ENCODE measurements around the gene LRCH3.

Gene LRCH3

DNA sequence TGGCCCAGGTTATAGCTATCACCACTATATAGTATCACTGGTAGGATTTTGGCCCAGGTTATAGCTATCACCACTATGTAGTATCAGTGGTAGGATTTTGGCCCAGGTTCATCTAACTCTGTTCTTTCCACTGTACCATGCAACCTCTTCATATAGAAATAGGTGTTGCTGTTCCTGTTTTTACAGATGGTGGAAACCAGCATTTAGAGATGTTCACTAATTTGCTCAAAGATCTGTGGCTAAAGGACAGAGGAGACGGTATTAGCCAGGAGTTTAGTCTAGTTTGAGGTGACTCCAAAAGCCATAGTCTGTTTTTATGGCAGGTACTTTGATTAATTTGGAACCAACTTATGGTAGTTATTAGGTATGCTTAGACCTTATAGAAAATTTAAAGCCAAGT, 3.1 kb downstream of the LRCH3 start:
- no peak overlapping the region for H3K9ac ChIP-seq (ENCODE audit: low read depth, low read length)
- no peaks in the 10 kb centered on the region for H3K9me3 ChIP-seq (replicated peaks; ENCODE audit: low read length)
- peaks cover 38% of the 10 kb centered on the region for H3K4me1 ChIP-seq (ENCODE audit: control insufficient read depth, insufficient read depth, low read length)

DNA sequence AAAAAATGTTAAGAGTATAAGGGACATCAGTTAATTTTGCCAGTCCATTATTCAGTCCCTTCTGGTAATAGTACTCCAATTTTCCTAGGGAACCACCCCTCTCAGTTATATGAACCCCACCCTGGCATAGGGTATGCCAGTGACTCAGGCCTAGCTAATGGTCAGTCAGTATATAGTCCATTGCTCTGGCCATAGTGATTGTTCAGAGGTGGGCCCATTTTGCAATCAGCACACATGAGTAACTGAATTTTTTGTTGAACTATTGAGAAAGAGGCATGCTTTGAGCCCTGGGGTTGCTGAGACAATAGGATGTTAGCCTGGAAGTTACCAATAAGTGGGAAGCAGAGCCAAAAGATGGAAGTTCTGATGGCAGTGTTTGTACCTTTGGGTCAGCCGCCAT, 4.1 kb downstream of the LRCH3 start:
- peak overlapping the region; percentile 68 for H3K4me2 ChIP-seq (ENCODE audit: low read length)
- no peak overlapping the region for H3K9ac ChIP-seq (ENCODE audit: low read depth, low read length)
- H3K36me3 ChIP-seq (ENCODE audit: insufficient read depth, low read length): no peaks in the 10 kb centered on the region
- no peak overlapping the region for H3K4me3 ChIP-seq (ENCODE audit: low read length)
- H3K4me1 ChIP-seq (ENCODE audit: control insufficient read depth, insufficient read depth, low read length): peaks cover 46% of the 10 kb centered on the region
- no peaks in the 10 kb centered on the region for H3K9me3 ChIP-seq (replicated peaks; ENCODE audit: low read length)
- no peaks in the 10 kb centered on the region for H3K27me3 ChIP-seq (ENCODE audit: control insufficient read depth, insufficient read depth, low read length)

More for the DNA sequence above, 3.1 kb downstream of the LRCH3 start:
- Histone ChIP-seq H3K4me2 (ENCODE audit: low read length) (peak overlapping the region; percentile 57), H3K4me3 (ENCODE audit: low read length) (no peak overlapping the region), H3K36me3 (ENCODE audit: insufficient read depth, low read length) (no peaks in the 10 kb centered on the region), H3K27me3 (ENCODE audit: control insufficient read depth, insufficient read depth, low read length) (no peaks in the 10 kb centered on the region)

DNA sequence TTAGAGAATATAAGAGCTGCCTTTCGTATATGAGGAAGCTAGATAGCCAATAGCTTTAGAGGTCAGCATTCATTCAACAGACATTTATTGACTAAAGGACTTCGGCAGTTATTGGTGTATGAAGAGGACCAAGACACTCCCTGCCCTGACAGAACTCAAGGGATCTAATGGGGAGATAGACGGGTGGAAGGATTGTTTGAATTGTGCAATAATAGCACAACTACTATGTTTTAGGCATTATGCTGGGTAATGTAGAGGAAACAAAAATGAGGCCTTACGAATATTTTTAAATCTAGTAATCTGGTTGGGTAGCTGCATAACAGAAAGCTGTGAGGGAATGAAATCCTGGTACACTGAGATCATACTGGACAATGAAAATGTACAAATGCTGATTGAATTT, 5.0 kb downstream of the LRCH3 start:
- no peaks in the 10 kb centered on the region for H3K9me3 ChIP-seq (replicated peaks; ENCODE audit: low read length)
- no peaks in the 10 kb centered on the region for H3K27me3 ChIP-seq (ENCODE audit: control insufficient read depth, insufficient read depth, low read length)
- H3K4me1 ChIP-seq (ENCODE audit: control insufficient read depth, insufficient read depth, low read length): peaks cover 46% of the 10 kb centered on the region
- H3K36me3 ChIP-seq (ENCODE audit: insufficient read depth, low read length): no peaks in the 10 kb centered on the region
- no peak overlapping the region for H3K4me2 ChIP-seq (ENCODE audit: low read length)
- no peak overlapping the region for H3K9ac ChIP-seq (ENCODE audit: low read depth, low read length)
- no peak overlapping the region for H3K4me3 ChIP-seq (ENCODE audit: low read length)

DNA sequence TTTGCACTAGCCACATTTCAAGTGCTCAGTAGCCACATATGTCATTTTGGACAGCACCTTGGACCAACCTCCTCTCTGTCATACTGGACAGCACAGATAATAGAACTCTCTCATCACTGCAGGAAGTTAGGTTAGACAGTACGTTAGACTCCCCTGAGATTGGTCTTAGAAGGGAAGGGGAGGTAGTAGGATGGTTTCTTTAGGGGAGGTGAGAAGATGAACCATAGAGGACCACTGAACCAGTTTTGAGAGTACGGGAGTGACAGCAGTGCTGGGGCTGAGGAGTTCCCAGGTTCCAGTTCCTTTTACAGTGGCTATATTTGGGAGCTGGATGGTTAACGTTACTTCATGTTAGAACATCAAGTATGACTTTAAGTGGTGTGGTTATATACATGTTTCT, 7.8 kb downstream of the LRCH3 start:
- Histone ChIP-seq H3K36me3 (ENCODE audit: insufficient read depth, low read length) (no peaks in the 10 kb centered on the region), H3K27me3 (ENCODE audit: control insufficient read depth, insufficient read depth, low read length) (no peaks in the 10 kb centered on the region), H3K9ac (ENCODE audit: low read depth, low read length) (no peak overlapping the region), H3K4me3 (ENCODE audit: low read length) (no peak overlapping the region), H3K4me1 (ENCODE audit: control insufficient read depth, insufficient read depth, low read length) (peaks cover 52% of the 10 kb centered on the region), H3K9me3 (replicated peaks; ENCODE audit: low read length) (no peaks in the 10 kb centered on the region), H3K4me2 (ENCODE audit: low read length) (no peak overlapping the region)

DNA sequence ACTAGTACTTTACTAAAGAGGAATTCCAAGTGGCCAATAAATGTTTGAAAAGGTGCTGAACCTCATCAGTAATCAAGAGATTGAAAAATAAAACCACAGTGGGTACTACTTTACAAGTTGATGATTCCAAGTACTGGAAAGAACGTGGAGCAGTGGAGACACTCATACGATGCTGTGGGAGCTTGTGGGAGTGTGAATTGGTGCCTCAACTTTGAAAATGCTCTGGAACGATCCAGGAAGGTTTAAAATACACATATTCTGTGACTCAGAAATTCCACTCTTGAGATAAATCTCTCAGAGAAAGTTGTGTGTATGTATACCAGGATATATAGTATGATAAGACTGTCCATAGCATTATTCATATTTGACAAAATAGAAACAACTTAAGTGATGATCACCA, 9.3 kb downstream of the LRCH3 start:
- Histone ChIP-seq H3K36me3 (ENCODE audit: insufficient read depth, low read length) (no peaks in the 10 kb centered on the region), H3K9ac (ENCODE audit: low read depth, low read length) (no peak overlapping the region), H3K9me3 (replicated peaks; ENCODE audit: low read length) (no peaks in the 10 kb centered on the region), H3K4me1 (ENCODE audit: control insufficient read depth, insufficient read depth, low read length) (peaks cover 37% of the 10 kb centered on the region), H3K4me2 (ENCODE audit: low read length) (no peak overlapping the region), H3K4me3 (ENCODE audit: low read length) (no peak overlapping the region), H3K27me3 (ENCODE audit: control insufficient read depth, insufficient read depth, low read length) (no peaks in the 10 kb centered on the region)

DNA sequence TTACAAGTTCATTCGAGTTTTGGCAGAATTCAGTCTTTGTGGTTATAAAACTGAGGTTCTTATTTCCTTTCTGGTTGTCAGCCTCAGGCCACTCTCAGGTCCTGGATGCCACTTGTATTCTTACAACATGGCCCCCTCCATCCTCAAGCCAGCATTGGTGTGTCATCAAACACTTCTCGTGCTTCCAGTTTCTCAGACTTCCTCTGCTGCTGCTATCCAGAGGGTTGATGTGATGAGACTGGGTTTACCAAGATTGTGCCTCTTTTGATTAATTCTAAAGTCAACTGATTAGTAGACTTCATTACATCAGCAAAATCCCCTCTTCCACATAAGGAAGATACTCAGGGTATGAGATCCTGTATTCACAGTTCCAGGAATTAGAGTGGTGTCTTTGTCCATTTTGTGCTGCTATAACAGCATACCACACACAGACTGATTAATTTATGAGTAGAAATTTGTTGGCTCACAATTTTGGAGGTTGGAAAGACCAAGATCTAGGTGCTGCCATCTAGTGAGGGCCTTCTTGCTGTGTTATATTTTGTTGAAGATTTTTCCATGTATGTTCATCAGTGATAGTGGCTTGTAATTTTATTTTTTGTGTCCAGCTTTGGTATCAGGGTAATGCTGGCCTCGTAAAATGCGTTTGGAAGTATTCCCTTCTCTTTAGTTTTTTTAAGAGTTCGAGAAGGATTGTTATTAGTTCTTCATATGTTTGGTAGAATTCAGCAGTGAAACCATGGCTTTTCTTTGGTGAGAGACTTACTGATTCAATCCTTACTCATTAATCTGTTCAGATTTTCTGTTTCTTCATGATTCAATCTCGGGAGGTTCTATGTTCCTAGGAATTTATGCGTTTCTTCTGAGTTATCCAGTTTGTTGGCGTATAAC, 11.1 kb downstream of the LRCH3 start:
- H3K36me3 ChIP-seq (ENCODE audit: insufficient read depth, low read length): no peaks in the 10 kb centered on the region
- no peaks in the 10 kb centered on the region for H3K9me3 ChIP-seq (replicated peaks; ENCODE audit: low read length)
- H3K4me2 ChIP-seq (ENCODE audit: low read length): no peak overlapping the region
- peak overlapping the region; percentile 34 for H3K9ac ChIP-seq (ENCODE audit: low read depth, low read length)
- peaks cover 27% of the 10 kb centered on the region for H3K4me1 ChIP-seq (ENCODE audit: control insufficient read depth, insufficient read depth, low read length)
- no peaks in the 10 kb centered on the region for H3K27me3 ChIP-seq (ENCODE audit: control insufficient read depth, insufficient read depth, low read length)
- H3K4me3 ChIP-seq (ENCODE audit: low read length): no peak overlapping the region

DNA sequence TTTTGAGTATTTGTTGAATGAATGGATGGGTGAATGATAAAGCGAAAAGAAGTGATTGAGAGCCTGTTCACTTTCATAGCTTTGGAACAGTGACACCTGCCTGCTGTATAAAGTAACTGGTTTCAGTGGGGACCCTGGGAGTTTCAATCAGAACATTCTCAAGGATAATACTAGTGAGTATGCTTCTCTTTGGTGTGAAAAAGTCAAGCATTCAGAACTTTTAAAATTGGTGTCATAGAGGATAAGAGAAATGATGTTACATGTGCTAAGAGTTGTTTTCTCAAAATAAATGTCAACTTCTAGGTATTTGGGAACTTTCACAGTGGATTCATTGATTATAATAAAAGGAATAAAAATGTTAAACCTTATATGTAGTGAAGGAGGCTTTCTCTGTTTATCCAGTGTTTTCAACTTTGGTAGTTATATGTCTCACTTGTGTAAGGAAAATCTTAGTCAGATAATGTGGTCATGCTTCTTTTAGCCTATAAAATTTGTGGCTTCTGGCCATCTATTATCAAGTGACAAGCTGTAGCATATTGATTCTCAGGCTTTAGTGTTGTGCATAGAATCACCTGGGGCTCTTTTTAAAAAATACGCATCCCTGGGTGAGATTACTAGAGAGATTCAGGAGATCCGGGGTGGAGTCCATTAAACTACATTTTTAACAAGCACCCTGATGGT, 11.9 kb downstream of the LRCH3 start:
- Histone ChIP-seq H3K4me3 (ENCODE audit: low read length) (no peak overlapping the region), H3K36me3 (ENCODE audit: insufficient read depth, low read length) (no peaks in the 10 kb centered on the region), H3K9ac (ENCODE audit: low read depth, low read length) (peak overlapping the region; percentile 34), H3K4me2 (ENCODE audit: low read length) (no peak overlapping the region), H3K9me3 (replicated peaks; ENCODE audit: low read length) (no peaks in the 10 kb centered on the region), H3K4me1 (ENCODE audit: control insufficient read depth, insufficient read depth, low read length) (peaks cover 29% of the 10 kb centered on the region), H3K27me3 (ENCODE audit: control insufficient read depth, insufficient read depth, low read length) (no peaks in the 10 kb centered on the region)

DNA sequence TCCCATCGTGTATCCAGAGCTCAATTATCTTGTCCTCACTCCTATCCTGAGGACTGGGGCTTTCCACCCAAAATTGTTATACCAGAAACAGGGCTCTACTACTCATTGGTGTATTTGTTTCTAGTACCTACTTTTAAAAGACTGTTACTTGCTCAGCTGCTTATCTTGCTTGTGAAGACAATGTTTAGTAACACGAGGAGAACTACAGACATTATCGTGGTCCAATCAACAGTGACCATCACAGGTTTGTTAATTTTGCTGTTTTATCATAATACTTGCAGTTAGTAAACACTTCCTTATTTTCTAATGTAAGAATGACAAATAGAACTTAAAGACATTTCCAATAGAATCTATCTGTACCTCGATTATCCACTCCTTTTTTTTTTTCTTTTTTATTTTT, 13.5 kb downstream of the LRCH3 start:
- Histone ChIP-seq H3K9me3 (replicated peaks; ENCODE audit: low read length) (no peaks in the 10 kb centered on the region), H3K4me2 (ENCODE audit: low read length) (no peak overlapping the region)

DNA sequence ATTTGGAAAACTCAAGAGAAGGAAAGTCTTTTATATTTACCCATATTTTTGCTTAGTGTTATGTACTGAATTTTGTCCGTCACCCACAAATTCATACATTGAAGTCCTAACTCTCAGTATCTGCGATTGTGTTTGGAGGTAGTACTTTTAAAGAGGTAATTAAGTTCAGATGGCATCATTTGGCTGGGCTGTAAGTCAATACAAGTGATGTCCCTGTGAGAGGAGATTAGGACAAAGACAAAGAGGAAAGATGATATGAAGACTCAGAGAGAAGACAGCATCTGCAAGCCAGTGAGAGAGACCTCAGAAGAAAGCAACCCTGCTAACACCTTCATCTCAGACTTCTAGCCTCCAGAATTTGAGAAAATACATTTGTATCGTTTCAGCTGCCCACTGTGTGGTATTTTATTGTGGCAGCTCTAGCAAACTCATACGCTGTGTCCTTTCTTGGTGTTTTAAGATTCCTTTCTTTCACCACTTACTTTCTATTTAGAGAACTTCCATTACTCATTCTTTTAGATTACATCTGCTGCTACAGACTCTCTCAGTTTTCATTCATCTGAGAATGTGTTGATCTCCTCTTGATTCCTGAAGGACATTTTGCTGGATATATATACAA, 17.0 kb downstream of the LRCH3 start:
- Histone ChIP-seq H3K9me3 (replicated peaks; ENCODE audit: low read length) (no peaks in the 10 kb centered on the region), H3K4me3 (ENCODE audit: low read length) (no peak overlapping the region), H3K4me2 (ENCODE audit: low read length) (no peak overlapping the region), H3K36me3 (ENCODE audit: insufficient read depth, low read length) (no peaks in the 10 kb centered on the region), H3K4me1 (ENCODE audit: control insufficient read depth, insufficient read depth, low read length) (peaks cover 42% of the 10 kb centered on the region), H3K27me3 (ENCODE audit: control insufficient read depth, insufficient read depth, low read length) (no peaks in the 10 kb centered on the region), H3K9ac (ENCODE audit: low read depth, low read length) (peak overlapping the region; percentile 4)

More for the DNA sequence above, 13.5 kb downstream of the LRCH3 start:
- no peaks in the 10 kb centered on the region for H3K27me3 ChIP-seq (ENCODE audit: control insufficient read depth, insufficient read depth, low read length)
- H3K4me3 ChIP-seq (ENCODE audit: low read length): no peak overlapping the region
- H3K4me1 ChIP-seq (ENCODE audit: control insufficient read depth, insufficient read depth, low read length): peaks cover 35% of the 10 kb centered on the region
- H3K9ac ChIP-seq (ENCODE audit: low read depth, low read length): no peak overlapping the region
- H3K36me3 ChIP-seq (ENCODE audit: insufficient read depth, low read length): no peaks in the 10 kb centered on the region

DNA sequence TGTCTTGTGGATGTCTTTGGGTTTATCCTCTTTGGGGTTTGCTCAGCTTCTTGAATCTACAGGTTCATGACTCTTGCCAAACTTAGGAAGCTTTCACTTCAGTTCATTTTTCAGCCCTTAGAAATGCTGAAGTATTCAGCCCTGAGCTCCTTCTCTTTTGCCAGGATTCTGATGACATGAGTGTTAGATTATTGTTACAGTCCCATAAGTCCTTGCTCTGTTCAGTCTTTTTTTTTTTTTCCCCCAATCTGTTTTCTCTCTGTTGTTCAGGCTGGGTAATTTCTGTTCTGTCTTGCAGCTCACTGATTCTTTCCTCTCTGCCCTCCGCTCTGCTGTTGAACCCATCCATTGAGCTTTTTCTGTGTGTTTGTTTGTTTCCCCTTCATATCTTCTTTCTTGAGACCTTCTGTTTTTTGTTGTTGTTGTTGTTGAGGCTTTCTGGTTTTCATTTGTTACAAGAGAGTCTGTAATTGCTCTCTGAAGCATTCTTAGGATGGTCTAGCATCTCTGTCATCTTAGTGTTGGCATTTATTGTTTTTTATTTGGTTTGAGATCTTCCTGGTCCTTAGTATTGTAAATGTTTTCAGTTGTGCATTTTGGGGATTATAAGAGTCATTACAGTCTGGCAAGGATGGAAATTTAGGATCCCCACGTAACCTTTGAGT, 18.4 kb downstream of the LRCH3 start:
- peaks cover 42% of the 10 kb centered on the region for H3K4me1 ChIP-seq (ENCODE audit: control insufficient read depth, insufficient read depth, low read length)
- H3K36me3 ChIP-seq (ENCODE audit: insufficient read depth, low read length): no peaks in the 10 kb centered on the region
- no peaks in the 10 kb centered on the region for H3K9me3 ChIP-seq (replicated peaks; ENCODE audit: low read length)
- H3K4me3 ChIP-seq (ENCODE audit: low read length): no peak overlapping the region
- H3K4me2 ChIP-seq (ENCODE audit: low read length): peak overlapping the region; percentile 60
- peak overlapping the region; percentile 58 for H3K9ac ChIP-seq (ENCODE audit: low read depth, low read length)
- H3K27me3 ChIP-seq (ENCODE audit: control insufficient read depth, insufficient read depth, low read length): no peaks in the 10 kb centered on the region

DNA sequence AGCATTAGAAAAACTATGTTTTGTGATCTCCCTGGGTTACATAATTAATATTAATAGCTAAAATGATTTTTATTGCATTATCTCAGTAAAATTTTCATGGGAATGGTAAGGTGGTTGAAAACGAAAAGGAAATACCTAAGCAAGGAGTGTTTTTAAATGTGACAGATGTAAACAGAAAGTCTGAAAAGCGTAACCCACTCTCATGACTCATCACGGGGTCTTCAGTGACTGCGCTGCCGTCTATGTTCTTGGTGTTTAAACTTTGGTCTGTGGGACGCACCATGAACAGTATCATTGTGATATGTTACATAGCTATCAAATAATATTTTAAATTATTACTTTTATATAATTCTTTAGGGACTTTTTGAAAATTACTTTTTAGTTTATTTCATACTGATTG, 19.8 kb downstream of the LRCH3 start:
- Histone ChIP-seq H3K9ac (ENCODE audit: low read depth, low read length) (peak overlapping the region; percentile 27), H3K4me2 (ENCODE audit: low read length) (peak overlapping the region; percentile 27), H3K9me3 (replicated peaks; ENCODE audit: low read length) (no peaks in the 10 kb centered on the region), H3K4me1 (ENCODE audit: control insufficient read depth, insufficient read depth, low read length) (peaks cover 42% of the 10 kb centered on the region), H3K27me3 (ENCODE audit: control insufficient read depth, insufficient read depth, low read length) (no peaks in the 10 kb centered on the region), H3K36me3 (ENCODE audit: insufficient read depth, low read length) (no peaks in the 10 kb centered on the region), H3K4me3 (ENCODE audit: low read length) (no peak overlapping the region)

Data from skeletal muscle satellite cell (primary cell).